Glutamatergic neuron (in vitro differentiated cells): ENCODE results near the gene CIITA. TPM values are rescaled to one million over a fixed set of nuclear protein-coding genes. Genes with fewer than 3 reads are reported as not detected.

Source experiments
- DNase-seq: peaks from one replicate; pipeline ENCODE4 v3.0.0; 2022
- H3K27ac Mint-ChIP-seq: one replicate; pipeline ENCODE4 v1.8.0; 2020; ENCODE audit warnings: mild to moderate bottlenecking, mixed read lengths, inconsistent platforms; ENCODE audit not compliant: unreplicated experiment
- H3K27me3 Mint-ChIP-seq: one replicate; pipeline ENCODE4 v1.8.0; 2020; ENCODE audit warnings: mild to moderate bottlenecking, moderate library complexity, mixed read lengths, inconsistent platforms; ENCODE audit not compliant: unreplicated experiment
- H3K36me3 Mint-ChIP-seq: one replicate; pipeline ENCODE4 v1.8.0; 2020; ENCODE audit warnings: mild to moderate bottlenecking, mixed read lengths, inconsistent platforms; ENCODE audit not compliant: unreplicated experiment
- H3K4me1 Mint-ChIP-seq: one replicate; pipeline ENCODE4 v1.8.0; 2020; ENCODE audit warnings: mild to moderate bottlenecking, low read depth, mixed read lengths, inconsistent platforms; ENCODE audit not compliant: unreplicated experiment
- H3K4me3 Mint-ChIP-seq: one replicate; pipeline ENCODE4 v1.8.0; 2020; ENCODE audit warnings: mild to moderate bottlenecking, mixed read lengths, inconsistent platforms; ENCODE audit not compliant: unreplicated experiment
- H3K9me3 Mint-ChIP-seq: one replicate; pipeline ENCODE4 v1.8.0; 2020; ENCODE audit warnings: mild to moderate bottlenecking, moderate library complexity, mixed read lengths, inconsistent platforms; ENCODE audit not compliant: unreplicated experiment
- CTCF ChIP-seq: fragments of 200-600 bp; sonication (generic); IDR thresholded peaks from one replicate; pipeline ENCODE4 v1.5.0; 2021; ENCODE audit not compliant: partially characterized antibody, unreplicated experiment
- total RNA-seq: library from RNA; stranded (reverse); fragmentation: NEBNext Ultra II Directional; extraction: Animal tissue kit (Norgen Biotek cat#: 25700); gene quantifications from one replicate; pipeline ENCODE4 v1.2.1, GENCODE V29; 2021; ENCODE audit not compliant: unreplicated experiment

The CIITA gene
- total RNA-seq, 1 donor from 2014 or later = 0.69 TPM

GRCh38 chr16:10972108-10972818, 95.3 kb downstream of the CIITA start:
- no peak for TF ChIP-seq CTCF
- H3K27me3 Mint-ChIP-seq = peaks cover 2% of the 10 kb centered on the region
- H3K4me1 Mint-ChIP-seq = peaks cover 24% of the 10 kb centered on the region
- no peak overlapping the region for H3K27ac Mint-ChIP-seq
- no peak for DNase-seq
- no peaks in the 10 kb centered on the region for H3K36me3 Mint-ChIP-seq
- peaks cover 4% of the 10 kb centered on the region for H3K9me3 Mint-ChIP-seq
- peak overlapping the region; percentile 1 for H3K4me3 Mint-ChIP-seq

DNA sequence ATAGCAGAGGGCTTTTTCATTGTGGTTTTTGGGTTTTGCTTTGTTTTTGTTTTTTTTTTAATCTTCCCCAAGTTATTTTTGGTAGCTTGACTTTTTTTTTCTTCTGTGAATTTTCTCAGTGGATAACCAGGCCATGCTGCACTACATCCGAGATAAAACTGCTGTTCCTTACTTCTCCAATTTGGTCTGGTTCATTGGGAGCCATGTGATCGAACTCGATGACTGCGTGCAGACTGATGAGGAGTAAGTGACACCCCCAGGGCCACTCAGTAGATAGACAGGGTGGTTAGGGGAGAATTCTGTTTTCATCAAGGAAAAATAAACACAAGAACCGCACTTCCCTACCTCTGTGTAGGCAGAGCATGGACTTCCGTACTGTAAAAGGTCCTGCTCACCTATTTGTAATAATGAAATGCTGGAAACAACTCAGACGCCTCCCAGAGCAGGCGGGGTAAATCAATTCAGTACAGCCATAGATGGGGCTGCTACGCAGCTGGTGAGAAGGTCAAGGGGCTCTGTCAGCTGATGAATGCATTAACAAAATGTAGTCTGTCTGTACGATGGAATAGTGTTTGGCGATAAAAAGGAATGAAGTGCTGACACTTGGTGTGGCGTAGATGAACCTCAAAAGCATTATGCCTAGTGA, 95.9 kb downstream of the CIITA start:
- Mint-ChIP-seq H3K36me3 (no peaks in the 10 kb centered on the region), H3K27me3 (peaks cover 2% of the 10 kb centered on the region), H3K4me1 (peaks cover 25% of the 10 kb centered on the region), H3K4me3 (no peak overlapping the region), H3K9me3 (peaks cover 4% of the 10 kb centered on the region), H3K27ac (peak overlapping the region; percentile 3)
- no peak for DNase-seq
- no peak for TF ChIP-seq CTCF

DNA sequence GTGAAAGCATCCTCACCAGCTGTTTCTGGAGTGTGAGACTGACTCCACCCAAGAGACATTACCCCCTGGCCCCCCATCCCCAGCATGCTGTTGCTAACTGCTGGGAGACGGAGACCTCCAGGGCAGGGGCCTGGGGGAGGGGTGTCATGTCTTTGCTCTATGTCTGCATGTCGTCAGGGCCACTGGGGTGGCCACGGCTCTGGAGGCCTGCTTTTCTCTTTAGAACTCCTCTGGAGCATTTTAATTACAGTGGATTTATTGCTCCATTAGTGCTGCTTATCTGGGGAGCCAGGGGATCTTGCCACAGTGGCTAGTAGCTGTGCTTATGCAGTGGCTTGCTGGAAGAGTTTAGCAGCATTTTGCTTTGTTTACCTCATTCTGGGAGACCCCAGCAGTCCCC, 99.6 kb downstream of the CIITA start:
- Mint-ChIP-seq H3K4me3 (no peak overlapping the region), H3K9me3 (peaks cover 2% of the 10 kb centered on the region), H3K4me1 (peaks cover 38% of the 10 kb centered on the region), H3K27me3 (peaks cover 3% of the 10 kb centered on the region), H3K27ac (no peak overlapping the region), H3K36me3 (no peaks in the 10 kb centered on the region)
- no peak for TF ChIP-seq CTCF
- DNase-seq = peak; percentile 47

GRCh38 chr16:10978124-10978523, 101.1 kb downstream of the CIITA start:
- DNase-seq = no peak
- Mint-ChIP-seq H3K4me3 (no peak overlapping the region), H3K27ac (peak overlapping the region; percentile 28), H3K4me1 (peaks cover 28% of the 10 kb centered on the region), H3K9me3 (no peaks in the 10 kb centered on the region), H3K36me3 (no peaks in the 10 kb centered on the region), H3K27me3 (peaks cover 3% of the 10 kb centered on the region)
- TF ChIP-seq CTCF = no peak

- H3K4me1 Mint-ChIP-seq = peaks cover 26% of the 10 kb centered on the region
- DNase-seq = no peak
- no peak for TF ChIP-seq CTCF
These were observed 102.0 kb downstream of the CIITA start for GRCh38 chr16:10978871-10979446.

More at GRCh38 chr16:10978871-10979446, 102.0 kb downstream of the CIITA start:
- H3K9me3 Mint-ChIP-seq = no peaks in the 10 kb centered on the region
- H3K36me3 Mint-ChIP-seq = no peaks in the 10 kb centered on the region
- no peak overlapping the region for H3K4me3 Mint-ChIP-seq
- H3K27ac Mint-ChIP-seq = no peak overlapping the region
- H3K27me3 Mint-ChIP-seq = peaks cover 3% of the 10 kb centered on the region
